PC-9 (cell line): Measurements from ENCODE around the gene AP4B1.

Source experiments
- CTCF ChIP-seq: fragments of 200-600 bp; sonication (generic); conservative IDR thresholded peaks from 2 replicates; pipeline ENCODE4 v1.6.1; 2017; ENCODE audit warnings: mixed run types, antibody characterized with exemption, mild to moderate bottlenecking, moderate library complexity
- EZH2 ChIP-seq: fragments of 200-600 bp; sonication (generic); IDR thresholded peaks from 2 replicates; pipeline ENCODE4 v1.8.0; 2017; ENCODE audit warnings: antibody characterized with exemption, low read depth

DNA sequence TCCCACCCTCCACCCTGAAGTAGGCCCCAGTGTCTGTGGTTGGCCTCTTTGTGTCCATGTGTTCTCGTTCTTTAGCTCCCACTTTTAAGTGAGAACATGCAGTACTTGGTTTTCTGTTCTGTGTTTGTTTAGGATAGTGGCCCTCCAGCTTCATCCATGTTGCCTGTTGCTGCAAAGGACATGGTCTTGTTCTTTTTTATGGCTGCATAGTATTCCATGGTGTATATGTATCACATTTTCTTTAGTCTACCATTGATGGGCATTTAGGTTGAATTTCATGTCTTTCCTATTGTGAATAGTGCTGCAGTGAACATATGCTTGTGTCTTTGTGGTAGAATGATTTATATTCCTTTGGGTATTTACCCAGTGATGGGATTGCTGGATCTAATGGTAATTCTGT, 30.6 kb upstream of the AP4B1 start:
- TF ChIP-seq EZH2, result no peak
- TF ChIP-seq CTCF, result no peak
